Left lung (tissue), 10 donors: ENCODE data around the gene TAGLN. TPM values are rescaled to one million over a fixed set of nuclear protein-coding genes. Genes with fewer than 3 reads are reported as not detected.

Source experiments
- ATAC-seq: fragments of 200-7000 bp; cut with Tn5 transposase; one replicate; pipeline ENCODE4 v1.9.1; 2020; ENCODE audit warnings: moderate library complexity
- DNase-seq, 4 donors: peaks; one replicate each; pipeline ENCODE4 v3.0.0-alpha.2; 2013 to 2020
- H3K27ac ChIP-seq, 2 donors: fragments of 200-600 bp; sonication (generic) in 1 of 2; one replicate each; pipeline versions ENCODE4 v1.5.0 to v1.8.0; 2020 to 2021
- H3K27me3 ChIP-seq, 2 donors: fragments of 200-600 bp; sonication (generic) in 1 of 2; one replicate each; pipeline versions ENCODE4 v1.5.0 to v1.8.0; 2020 to 2021
- H3K36me3 ChIP-seq, 2 donors: fragments of 200-600 bp; sonication (generic) in 1 of 2; one replicate each; pipeline versions ENCODE4 v1.5.0 to v1.8.0; 2020 to 2021
- H3K4me1 ChIP-seq, 2 donors: fragments of 200-600 bp; one replicate each; pipeline ENCODE4 v1.8.0; 2021
- H3K4me3 ChIP-seq, 2 donors: fragments of 200-600 bp; sonication (generic) in 1 of 2; one replicate each; pipeline versions ENCODE4 v1.5.0 to v1.8.0; 2020 to 2021; ENCODE audit warnings: mild to moderate bottlenecking in 1 of 2
- H3K9me3 ChIP-seq, 2 donors: fragments of 200-600 bp; sonication (generic) in 1 of 2; one replicate each; pipeline versions ENCODE4 v1.5.0 to v1.8.0; 2020 to 2021
- CTCF ChIP-seq, 2 donors: fragments of 200-600 bp; sonication (generic) in 1 of 2; IDR thresholded peaks; one replicate each; pipeline versions ENCODE4 v1.5.0 to v1.8.0; 2021; ENCODE audit warnings: antibody characterized with exemption in 2 of 2
- intact Hi-C, 2 donors: fragments of 100-400 bp; cut with DNase I; formaldehyde crosslinking; loops; one replicate each; pipeline versions ENCODE4 v1.11.2 to v1.14.2; 2022
- polyA plus RNA-seq, 6 donors: library from polyadenylated mRNA; unstranded; fragments of 120-200 nt; gene quantifications; one replicate each; pipeline ENCODE4 v1.2.1, GENCODE V29; 2013; ENCODE audit not compliant: insufficient read length in 6 of 6
- total RNA-seq, 2 donors: library from RNA; stranded (reverse); fragmentation: NEBNext Ultra II Directional; extraction: Animal tissue kit (Norgen Biotek cat#: 25700); gene quantifications; one replicate each; pipeline ENCODE4 v1.2.1, GENCODE V29; 2021
- donor health status: DM: no; HTN: yes; CAD: no.
- donor health status: DM: no; HTN: no; CAD: no.

Gene TAGLN
- total and polyA plus RNA-seq, 8 donors, result 104 to 763 (median 207) TPM

- Histone ChIP-seq H3K36me3 (peaks cover 0 to 67% of the 10 kb centered on the region in 2 donors), H3K27ac (no peak overlapping the region)
- intact Hi-C loops, result no loop called here
These were observed 12.2 kb upstream of the TAGLN start for GRCh38 chr11:117187007-117187406.

GRCh38 chr11:117187428-117187798, 11.8 kb upstream of the TAGLN start:
- H3K36me3 ChIP-seq, result peaks cover 0 to 67% of the 10 kb centered on the region in 2 donors
- no peak for TF ChIP-seq CTCF (IDR thresholded peaks at IDR 0.05)
- ATAC-seq (no peak), DNase-seq (peak in 1 of 4 donors; percentile 51)
- peaks cover 0 to 28% of the 10 kb centered on the region in 2 donors for H3K4me1 ChIP-seq
- H3K4me3 ChIP-seq, result no peak overlapping the region
- H3K27me3 ChIP-seq, result no peaks in the 10 kb centered on the region
- H3K27ac ChIP-seq, result no peak overlapping the region
- no peaks in the 10 kb centered on the region for H3K9me3 ChIP-seq
- intact Hi-C loops, result no loop called here

More at GRCh38 chr11:117187007-117187406, 12.2 kb upstream of the TAGLN start:
- no peak for TF ChIP-seq CTCF (IDR thresholded peaks at IDR 0.05)
- Histone ChIP-seq H3K9me3 (no peaks in the 10 kb centered on the region), H3K27me3 (no peaks in the 10 kb centered on the region), H3K4me3 (no peak overlapping the region), H3K4me1 (peaks cover 0 to 28% of the 10 kb centered on the region in 2 donors)
- peak in 1 of 4 donors; percentile 47 for DNase-seq
- ATAC-seq, result no peak

- DNase-seq (peak in 2 of 4 donors; percentile 32 to 51), ATAC-seq (no peak)
- no peak for TF ChIP-seq CTCF (IDR thresholded peaks at IDR 0.05)
- Histone ChIP-seq H3K27ac (peak overlapping the region; percentile 26 to 48), H3K36me3 (peaks cover 0 to 67% of the 10 kb centered on the region in 2 donors), H3K27me3 (no peaks in the 10 kb centered on the region), H3K9me3 (no peaks in the 10 kb centered on the region), H3K4me3 (no peak overlapping the region), H3K4me1 (peaks cover 0 to 28% of the 10 kb centered on the region in 2 donors)
- intact Hi-C loops, result no loop called here
These were observed 11.2 kb upstream of the TAGLN start for GRCh38 chr11:117187799-117188481.

- ATAC-seq, result peak; percentile 11
- intact Hi-C loops, result no loop called here
- TF ChIP-seq CTCF (IDR thresholded peaks at IDR 0.05), result no peak
- Histone ChIP-seq H3K4me3 (no peak overlapping the region), H3K36me3 (peaks cover 0 to 69% of the 10 kb centered on the region in 2 donors), H3K4me1 (peaks cover 0 to 28% of the 10 kb centered on the region in 2 donors), H3K27me3 (no peaks in the 10 kb centered on the region), H3K27ac (peak overlapping the region; percentile 26 to 48), H3K9me3 (no peaks in the 10 kb centered on the region)
- DNase-seq, result peak in 1 of 4 donors; percentile 79
These were observed 10.5 kb upstream of the TAGLN start for GRCh38 chr11:117188620-117189081.

- Histone ChIP-seq H3K27ac (peak overlapping the region; percentile 47 to 48), H3K36me3 (peaks cover 0 to 70% of the 10 kb centered on the region in 2 donors), H3K27me3 (no peaks in the 10 kb centered on the region), H3K4me1 (peaks cover 0 to 28% of the 10 kb centered on the region in 2 donors), H3K4me3 (no peak overlapping the region), H3K9me3 (no peaks in the 10 kb centered on the region)
- ATAC-seq (peak; percentile 38), DNase-seq (peak in 2 of 4 donors; percentile 53 to 80)
- intact Hi-C loops, result no loop called here
- TF ChIP-seq CTCF (IDR thresholded peaks at IDR 0.05), result no peak
These were observed 9.8 kb upstream of the TAGLN start for GRCh38 chr11:117189191-117189940.
